NK-92 (cell line): ENCODE results near the gene CLIC1.

Experiments used
- DNase-seq: peaks from one replicate; lab custom pipeline; 2025; ENCODE audit not compliant: unreplicated experiment; lab: John Stamatoyannopoulos, UW

CLIC1 gene

DNA sequence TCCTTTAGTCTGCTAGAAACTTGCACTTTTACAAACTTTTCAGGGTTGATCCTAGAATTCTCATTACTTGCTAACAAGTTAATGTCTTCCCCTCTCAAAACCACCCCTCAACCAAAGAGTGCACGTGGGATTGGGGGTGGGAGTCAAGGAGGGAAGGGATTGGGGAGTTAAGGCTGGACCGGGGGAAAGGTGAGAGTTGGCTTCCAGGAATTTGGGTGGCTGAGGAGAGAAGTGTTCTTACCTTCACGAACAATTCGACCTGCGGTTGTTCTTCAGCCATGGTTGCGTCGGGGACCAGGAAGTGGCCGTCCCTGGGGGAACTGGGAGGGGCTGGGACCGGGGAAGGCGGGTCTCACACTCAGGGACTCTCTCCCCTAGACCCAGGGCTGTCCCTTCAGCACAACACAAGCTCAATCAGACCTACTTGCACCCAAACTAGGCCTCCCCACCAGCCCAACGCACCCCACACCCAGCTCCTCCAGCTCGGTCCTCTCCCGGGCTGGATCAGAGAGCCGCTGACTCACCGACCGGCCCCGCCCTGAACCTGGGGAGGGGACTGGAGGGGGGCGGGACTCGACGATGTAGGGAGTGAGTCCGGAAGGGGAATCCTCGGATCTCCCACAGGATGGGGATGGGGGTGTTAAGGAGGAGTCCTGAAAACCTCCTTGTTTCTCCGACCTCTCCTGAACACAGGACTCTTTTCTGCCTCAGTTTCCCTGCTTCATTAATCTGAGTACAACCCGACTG is at the start of gene CLIC1:
TSS of gene CLIC1 (minus strand) at position 510 of the 747 bp plus-strand sequence. CDS start at position 280, 230 bp downstream.
- DNase-seq, result no peak

DNA sequence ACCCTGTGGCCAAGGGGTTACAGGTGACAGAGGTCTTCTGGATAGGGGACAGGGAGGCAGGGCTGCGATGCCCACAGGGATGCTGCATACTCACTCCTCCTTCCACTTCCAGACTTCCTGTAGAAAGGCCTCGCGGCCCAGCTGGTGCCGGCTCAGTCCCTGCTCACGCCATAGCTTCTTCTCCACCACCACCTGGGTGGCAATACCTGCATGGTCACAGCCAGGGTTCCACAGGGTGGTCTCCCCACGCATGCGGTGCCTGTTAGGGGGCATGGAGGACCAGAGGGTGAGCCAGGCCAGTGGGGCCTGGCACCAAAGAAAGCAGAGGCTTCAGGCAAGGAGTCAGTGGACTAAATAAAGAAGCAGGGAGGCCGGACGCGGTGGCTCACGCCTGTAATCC is 49.1 kb upstream of the CLIC1 start:
- no peak for DNase-seq

DNA sequence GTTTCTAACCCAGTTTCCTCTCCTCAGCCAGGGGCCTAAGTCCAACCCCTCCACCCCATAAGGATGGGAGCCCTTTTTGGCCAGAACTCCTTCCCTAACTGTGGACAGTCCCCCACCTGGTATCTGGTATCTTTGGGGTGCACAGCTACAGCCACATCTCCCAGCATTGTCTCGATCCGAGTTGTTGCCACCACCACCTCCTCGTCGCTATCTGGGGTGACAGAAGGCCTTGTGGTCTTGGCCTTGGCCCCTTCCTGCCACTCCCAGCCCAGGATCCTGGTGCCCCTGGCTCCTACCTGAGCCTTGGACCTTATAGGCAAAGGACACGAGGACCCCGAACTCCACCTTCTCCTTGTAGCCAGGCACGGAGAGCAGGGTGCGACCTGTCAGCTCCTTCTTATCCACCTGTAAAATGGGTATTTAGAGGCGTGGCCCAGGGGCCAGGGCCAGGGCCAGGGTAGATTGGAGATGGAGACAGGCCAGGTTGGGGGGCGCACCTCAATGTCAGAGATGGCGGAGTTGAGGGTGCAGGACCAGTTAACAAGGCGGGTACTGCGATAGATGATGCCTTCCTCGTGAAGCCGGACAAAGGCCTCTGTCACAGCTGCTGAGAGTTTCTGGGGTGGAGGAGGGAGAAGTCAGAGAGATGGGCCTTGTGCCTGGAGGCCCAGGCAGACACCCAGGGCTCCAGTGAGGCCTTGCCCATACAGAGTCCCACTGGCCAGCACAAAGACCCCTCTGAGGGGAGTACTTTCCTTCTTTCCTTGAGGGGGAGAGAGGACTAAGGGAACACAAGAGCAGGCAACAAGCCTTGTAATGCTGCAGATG is 48.0 kb upstream of the CLIC1 start:
- DNase-seq, result no peak

DNA sequence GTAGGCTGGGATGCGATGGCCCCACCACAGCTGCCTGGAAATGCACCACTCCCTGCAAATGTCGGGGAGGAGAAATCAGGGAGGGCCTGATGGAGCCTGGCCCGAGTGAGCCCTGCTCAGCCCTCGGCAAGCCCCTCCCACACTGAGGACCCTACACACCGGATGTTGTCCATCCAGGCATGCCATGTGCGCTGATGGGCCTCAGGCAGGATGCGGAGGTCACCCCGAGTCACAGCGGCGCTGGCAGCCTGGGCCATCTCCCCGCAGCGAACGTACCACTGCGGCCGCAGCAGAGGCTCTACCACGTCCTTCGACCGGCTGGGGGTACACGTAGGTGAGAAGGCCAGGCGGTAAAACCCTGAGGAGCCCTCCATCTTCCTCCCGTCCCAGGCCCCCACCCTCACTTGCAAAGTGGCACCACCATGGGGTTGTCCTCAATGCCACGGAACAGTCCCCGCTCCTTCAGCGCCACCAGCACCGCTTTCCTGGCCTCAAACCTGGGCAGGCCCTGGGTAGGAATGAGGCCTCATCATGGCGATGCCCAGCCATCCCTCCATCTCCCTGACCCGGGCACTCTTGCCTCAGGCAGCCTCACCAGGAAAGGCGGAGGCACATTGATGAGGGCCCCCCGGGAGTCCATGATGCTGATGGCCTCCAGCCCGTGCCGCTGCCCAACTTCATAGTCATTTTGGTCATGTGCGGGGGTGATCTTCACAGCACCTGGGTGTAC is 46.0 kb upstream of the CLIC1 start:
- no peak for DNase-seq

DNA sequence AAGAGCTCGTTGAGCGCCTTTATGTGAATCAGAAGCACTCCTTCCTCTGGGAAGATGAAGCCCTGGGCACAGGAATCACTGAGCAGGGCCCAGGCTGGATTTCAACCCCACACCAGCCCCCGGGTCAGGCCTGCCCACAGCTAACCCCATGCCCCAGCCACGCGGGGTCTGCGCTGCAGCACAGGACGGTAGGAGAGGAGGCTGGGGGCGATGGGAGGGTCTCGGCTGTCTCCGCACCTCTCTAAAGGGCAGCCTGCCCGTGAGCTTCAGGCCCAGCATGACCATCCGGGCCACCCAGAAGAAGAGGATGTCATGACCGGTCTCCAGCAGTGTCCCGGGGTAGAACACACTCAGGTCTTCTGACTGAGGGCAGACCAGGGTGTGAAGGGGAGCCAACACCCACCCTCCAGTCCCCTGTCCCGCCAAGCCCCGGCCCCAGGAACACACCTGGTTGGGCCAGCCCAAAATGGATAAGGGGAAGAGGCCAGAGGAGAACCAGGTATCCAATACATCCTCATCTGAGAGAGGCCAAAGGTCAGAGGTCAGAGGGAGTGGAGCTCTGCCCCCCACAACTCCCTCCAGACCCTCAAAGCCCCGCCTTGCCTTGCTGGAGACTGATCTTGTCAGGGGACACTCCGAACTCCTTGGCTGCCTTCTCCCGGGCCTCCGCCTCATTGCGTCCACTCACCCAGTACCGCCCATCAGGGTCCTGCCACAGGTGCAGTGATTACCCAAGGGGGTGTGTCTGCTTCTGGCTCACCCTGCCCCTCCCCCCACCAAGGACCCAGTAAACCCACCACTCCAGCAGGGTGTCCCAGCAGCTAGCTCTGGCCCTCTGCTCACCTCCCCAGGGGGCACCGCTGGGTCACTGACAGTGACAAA is 45.2 kb upstream of the CLIC1 start:
- DNase-seq, result no peak

DNA sequence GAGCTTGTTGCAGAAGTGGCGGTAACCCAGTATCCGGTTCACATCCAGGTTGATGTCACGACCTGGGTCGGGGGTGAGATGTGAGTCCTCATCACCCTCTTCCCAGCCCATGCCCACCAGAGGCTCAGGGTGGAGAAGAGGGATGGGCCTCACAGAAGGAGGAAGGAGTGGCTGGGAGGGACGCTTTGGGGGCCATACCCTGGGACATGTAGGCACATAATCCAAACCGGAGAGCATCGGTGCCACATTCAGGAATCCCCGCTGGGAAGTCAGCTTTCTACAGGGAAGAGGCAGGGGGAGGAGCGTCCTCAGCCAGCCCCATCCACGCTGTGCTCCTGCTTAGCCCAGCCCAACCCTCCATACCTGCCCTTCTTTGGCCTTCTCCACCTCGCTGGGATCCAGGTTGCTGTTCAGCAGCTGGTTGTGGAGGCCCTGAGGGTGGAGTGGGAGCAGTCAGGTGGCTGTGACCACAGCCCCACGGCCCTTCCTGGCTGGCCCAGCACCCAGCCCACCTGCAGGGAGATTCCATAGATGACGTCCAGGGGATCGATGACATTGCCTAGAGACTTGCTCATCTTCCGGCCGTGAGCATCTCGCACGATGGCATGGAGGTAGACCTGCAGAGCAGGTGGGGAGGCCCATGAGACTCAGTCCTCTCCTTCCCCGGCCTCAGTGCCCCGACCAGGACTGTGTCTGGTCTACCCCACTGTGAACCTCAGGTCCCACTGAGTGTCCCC is 44.3 kb upstream of the CLIC1 start:
- DNase-seq, result no peak

DNA sequence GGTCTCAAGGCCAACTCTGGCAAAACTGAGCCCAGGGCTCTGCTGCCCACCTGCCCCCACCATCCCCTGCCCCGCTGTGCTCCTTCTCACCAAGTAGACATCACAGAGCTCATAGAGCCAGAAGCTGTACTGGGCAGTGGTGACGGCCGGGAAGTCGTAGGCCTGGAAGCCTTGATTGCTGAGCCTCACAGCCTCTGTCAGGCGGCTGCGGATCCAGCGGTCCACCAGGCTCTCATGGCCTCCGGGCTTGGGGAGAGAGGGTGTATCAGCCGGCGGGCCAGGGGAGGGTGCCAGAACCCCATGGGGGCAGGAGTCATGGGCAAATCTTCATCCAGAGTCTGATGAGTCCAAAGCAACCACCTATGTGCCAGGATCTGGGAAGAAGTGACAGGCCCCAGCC is 43.6 kb upstream of the CLIC1 start:
- DNase-seq, result no peak

DNA sequence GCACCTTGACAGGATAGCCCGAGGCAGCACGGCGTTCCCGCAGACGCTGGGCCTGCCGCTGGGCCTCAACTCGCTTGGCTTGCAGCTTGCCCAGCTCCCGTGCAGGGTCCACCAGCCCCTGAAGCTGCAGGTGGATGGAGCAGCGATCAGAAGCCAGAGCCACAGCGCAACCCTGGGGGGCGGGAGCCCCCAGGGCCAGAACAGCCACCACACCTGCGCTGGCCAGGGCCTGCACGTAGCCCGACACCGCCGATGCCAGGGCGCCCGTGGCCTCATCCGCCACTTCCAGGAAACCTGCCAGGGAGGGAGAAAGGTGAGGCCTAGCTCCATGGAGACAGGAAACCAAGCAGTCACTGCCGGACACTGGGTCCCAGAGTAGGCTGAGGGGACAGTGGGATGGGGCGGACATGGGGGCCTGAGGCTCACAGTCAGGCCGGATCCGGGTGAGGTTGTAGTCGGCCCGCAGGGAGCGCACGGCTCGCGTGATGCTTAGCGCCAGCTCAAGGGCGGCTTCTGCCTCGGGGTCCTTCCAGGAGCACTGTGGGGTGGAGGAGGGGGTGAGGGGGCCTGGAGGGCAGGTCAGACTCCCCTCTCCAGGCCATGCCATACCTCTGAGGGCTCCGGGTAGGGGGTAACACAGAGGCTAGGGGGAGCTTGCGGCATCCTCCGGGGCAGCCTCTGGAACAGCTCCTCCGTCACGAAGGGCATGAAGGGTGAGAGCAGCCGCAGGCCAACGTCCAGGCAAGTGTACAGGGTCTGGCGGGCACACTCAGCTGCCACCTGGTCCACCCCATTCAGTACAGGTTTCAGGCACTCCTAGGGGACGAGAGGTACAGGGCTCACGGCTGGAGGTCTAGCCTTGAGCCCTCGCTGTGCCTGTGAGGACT is 42.9 kb upstream of the CLIC1 start:
- DNase-seq, result no peak

DNA sequence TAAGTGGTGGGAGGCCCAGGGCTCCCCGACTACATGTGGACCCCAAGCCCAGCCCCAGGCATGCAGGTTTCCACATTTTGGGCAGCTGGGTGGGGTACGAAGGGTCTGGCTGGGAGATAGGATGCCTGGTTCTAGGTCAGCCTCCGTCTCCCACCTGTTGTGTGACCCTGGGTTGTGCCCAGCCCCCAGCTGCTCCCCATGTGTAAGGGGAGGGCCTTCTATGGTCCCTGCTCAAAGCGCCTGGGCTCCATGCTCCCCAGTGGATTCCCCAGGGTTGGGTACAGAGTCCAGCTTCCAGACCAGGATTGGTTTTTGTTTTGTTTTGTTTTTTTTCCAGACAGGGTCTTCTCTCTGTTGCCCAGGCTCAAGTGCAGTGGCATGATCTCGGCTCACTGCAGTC is 41.9 kb upstream of the CLIC1 start:
- DNase-seq, result no peak

DNA sequence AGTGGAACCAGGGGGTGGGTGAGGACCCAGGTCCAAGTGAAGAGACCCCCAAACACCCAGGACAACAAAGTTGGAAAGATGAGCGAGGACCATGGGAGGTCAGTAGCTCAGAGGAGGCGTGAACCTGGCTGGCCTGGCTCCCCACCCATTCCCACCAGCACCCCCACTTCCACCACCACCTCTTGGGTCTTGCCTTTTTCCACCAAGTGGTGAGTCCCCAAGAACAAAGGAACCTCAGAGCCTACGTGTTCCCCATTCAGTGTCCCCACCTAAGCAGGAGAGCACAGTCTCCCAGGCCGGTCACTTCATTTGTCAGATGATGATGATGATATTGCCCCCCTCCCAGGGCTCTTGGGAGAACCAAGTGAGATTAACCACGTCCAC is 41.3 kb upstream of the CLIC1 start:
- DNase-seq, result no peak

DNA sequence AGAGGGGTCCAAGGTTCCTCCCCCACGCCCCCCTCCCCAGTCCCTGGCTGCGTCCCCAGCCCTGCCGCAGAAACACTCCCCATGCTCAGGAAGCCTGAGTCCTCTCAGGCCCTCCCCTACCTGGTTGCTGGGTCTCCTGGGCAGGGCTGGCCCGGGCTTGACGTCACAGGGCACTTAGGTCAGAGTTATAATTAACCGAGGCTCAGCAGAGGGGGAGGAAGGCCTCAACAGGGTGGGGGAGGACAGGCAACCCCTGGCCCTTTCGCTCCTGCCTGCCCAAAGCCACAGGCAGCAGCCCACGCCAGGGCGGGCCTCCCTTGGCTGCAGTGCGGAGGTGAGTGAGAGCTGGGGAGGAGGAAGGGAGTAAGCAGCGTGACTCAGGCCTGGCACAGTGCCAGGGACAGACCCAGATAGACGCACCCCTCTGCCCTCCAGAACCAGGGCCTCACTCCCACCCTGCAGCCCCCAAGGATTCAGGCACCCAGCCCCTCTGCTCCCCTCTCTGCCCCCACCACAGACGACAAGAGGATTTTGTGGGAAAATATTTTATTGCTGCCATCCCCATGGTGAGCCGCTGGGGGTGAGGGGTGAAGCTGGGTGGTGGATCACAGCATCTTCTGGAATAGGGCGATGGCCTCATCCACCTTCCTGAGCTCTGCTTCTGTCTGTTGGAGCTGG is 40.8 kb upstream of the CLIC1 start, which contains the start of gene VWA7:
TSS of gene VWA7 (minus strand) at position 340 of the 678 bp plus-strand sequence. CDS start 549 bp downstream, outside the sequence.
- DNase-seq, result no peak

DNA sequence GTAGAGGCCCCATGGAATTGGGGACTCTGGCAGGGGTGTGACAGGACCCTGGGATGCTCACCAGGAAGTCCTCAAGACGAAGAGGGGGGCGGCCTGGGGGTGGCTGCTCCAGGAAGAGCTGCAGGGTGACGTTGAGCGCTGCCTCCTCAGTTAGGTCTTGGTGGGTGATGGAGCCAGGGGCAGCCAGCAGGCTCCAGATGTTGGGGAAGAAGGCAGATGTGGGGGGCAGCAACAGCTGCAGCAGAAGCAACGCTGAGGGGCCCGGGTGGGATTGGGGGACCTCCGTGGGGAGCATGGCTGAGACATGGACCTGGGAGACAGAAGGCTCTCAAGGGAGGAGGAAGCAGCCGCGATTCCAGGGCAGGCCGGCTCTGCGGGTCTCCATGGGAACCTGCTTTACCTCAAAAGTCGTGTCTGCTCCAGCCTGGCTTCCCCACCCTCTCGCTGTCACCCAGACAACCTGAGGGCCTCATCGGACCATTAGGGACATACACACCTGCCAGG is 40.2 kb upstream of the CLIC1 start:
- no peak for DNase-seq

DNA sequence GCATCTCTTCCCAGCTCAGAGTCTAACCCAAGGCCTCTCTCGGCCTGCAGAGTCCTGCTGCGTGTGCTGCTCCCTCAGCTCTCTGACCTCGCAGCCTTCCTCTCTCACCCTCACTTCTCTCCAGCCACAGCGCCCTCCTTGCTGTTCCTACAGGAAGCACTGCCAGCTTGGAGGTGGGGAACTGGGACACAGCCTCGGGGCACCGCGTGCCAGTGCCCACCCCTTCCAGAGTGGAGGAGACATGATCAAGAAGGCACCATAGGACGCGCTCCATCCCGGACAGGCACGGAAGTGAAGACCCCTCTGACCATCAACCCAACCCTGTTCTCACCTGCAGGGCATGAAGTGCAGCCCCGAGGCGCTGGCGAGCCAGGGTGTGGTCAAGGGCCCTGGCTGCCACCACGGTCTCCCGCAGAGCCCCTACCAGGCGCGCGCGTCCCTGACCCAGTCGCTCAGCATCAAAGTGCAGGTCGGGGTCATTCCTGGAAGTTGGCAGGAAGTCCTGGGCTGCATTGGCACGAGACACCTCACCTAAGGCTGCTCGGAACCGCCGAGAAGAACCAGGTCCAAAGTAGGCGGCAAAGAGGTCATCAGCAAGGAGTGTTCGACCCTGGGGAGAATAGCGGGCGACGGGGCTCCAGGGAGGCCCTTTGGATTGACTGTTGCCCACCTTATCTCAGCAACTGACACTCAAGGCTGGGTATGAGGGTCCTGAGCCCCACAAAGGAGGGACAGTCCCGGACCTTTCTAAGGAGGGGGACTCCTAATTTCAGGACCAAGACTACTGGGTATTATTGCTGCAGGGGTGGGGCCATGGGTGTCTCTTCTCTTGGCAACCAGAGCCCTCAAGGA is 39.5 kb upstream of the CLIC1 start:
- no peak for DNase-seq

DNA sequence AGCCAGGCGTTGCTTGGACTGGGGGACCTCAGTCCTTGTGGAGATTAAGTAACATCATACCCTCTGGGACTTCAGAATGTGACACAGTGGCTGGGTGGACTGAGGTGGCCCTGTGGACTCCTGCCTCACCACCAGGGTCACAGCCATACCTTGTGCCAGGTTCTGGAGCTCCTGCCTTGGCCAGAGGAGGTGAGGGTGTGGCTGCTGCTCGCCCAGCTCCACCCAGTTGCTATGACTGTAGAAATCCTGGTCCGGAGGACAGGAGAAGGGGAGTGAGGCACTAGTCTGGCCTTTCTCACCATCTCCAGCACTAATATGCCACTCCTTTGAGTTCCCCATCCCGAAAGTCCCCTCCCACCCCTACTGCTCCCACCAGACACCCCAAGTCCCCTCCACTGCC is 38.9 kb upstream of the CLIC1 start:
- DNase-seq, result no peak

DNA sequence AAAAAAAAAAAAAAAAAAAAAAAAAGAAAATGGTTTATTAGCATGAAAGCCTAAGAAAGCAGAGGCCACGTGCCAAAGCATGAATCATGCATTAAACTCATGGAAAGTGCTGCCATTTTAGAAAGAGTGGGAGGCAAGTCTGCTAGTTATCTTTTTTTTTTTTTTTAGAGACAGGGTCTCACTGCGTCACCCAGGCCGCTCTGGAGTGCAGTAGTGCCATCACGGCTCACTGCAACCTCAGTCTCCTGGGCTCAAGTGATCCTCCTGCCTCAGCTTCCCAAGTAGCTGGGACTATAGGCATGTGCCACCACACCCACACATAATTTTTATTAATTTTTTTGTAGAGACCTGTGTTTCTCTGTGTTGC is 35.6 kb upstream of the CLIC1 start:
- no peak for DNase-seq

DNA sequence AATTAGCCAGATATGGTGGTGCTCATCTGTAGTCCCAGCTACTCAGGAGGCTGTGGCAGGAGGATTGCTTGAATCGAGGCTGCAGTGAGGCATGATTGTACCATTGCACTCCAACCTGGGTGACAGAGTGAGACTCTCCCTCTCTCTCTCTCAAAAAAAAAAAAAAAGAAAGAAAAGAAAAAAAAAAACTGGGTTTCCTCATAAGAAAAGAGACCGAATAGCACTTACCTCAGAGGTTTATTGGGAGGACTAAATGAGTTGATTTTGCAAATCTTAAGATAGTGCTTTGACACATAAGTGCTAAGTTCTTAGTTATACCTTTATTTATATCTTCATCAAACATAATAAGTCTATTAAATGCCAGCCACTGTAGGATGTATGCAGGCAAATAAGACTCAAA is 34.5 kb upstream of the CLIC1 start:
- no peak for DNase-seq

DNA sequence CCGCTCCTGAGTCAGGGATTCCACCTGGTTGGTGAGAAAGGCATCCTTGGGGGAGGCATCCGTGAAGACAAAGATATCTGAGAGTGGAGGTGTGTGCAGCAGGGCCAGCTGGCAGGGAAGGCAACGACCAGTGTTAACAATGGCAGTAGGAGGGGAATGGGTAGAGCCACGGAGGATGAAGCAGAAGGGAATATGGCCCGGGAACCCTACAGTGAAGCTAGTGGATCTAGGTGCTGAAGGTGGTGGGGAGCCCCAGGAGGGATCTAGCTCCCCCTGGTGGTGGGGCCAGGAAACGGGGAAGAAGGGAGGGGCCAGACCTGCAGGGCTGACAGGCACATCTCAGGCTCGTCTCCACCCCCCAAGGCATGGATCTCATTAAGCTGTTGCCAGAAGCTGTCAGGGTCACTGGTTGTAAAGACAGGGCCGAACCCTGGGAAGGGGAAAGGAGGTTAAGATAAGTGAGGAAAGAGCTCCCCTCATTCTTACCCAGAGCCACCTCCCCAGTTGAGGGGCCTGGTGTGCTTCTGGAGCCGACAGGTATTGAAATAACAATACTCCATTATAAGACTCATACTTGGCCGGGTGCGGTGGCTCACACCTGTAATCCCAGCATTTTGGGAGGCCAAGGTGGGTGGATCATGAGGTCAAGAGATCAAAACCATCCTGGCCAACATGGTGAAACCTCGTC is 33.5 kb upstream of the CLIC1 start:
- DNase-seq, result no peak
